Amygdala (tissue), 56 donors: ENCODE measurements around the gene FADS1.

Experiments
- DNase-seq, 56 donors: peaks; one replicate each; lab custom pipeline; 2025; lab: John Stamatoyannopoulos, UW

Gene FADS1

DNA sequence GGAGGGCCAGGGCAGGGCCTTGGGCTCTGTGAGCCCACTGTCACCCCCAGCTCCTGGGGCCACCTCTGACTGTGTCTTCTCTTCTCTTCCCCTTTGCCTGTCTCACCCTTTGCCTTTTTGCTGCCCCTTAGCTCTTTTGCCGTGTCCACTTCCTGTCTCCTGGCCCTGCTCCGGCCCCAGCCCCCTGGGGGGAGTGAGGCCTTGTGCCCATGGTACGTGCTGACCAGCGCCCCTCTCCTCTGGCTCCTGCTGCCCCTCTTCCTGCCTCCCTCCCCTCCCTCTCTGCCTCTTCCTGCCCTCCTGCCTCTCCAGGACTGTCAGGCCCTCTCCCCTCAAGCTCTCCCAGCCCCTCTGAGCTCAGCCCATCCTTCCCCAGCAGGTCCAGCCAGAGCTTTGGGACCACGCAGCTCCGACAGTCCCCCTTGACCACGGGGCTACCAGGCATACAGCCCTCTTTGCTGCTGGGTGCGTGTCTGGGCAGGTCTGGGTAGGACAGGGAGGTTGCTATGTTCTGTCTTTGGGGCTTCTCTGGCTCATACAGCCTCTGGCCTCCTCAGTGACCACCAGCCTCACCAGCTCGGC is 36.1 kb downstream of the FADS1 start:
- no peak for DNase-seq

DNA sequence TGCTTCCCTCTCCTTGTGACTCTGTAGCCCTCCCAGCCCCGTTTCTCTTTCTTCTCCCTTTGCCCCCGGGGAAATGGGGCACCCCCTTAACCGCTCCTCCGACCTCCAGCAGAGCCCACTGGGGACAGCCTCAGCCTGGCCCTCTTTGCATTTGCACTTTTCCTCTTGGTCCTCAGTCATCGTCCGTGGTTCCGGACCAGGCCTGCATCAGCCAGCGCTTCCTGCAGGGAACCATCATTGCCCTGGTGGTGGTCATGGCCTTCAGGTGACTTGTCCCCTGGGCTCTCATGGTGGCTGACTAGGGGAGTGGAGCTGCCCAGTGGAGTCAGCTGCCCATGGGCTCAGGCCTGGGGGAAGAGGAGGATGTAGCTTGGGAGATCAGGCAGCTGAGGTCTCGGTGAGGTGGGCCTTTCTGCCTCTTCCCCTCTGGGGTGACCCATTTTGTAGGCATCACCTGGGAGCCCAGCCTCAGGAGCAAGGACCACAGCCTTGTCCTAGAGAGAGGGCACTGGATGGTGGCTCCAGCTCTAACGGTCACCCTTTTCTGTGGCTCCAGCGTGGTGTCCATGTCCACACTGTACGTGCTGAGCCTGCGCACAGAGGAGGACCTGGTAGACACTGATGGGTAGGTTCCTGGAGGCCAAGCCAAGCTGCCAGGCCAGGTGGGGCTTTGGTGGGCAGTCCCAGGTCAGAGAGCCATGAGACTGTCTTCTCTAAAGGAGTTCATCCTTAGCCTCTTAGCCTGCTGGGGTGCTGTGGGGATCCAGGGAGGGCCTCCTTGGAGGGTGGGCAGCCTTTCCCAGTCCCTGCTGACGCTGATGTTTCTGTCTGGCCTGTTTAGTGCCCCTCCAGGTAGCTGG is 36.9 kb downstream of the FADS1 start:
- DNase-seq, result no peak

DNA sequence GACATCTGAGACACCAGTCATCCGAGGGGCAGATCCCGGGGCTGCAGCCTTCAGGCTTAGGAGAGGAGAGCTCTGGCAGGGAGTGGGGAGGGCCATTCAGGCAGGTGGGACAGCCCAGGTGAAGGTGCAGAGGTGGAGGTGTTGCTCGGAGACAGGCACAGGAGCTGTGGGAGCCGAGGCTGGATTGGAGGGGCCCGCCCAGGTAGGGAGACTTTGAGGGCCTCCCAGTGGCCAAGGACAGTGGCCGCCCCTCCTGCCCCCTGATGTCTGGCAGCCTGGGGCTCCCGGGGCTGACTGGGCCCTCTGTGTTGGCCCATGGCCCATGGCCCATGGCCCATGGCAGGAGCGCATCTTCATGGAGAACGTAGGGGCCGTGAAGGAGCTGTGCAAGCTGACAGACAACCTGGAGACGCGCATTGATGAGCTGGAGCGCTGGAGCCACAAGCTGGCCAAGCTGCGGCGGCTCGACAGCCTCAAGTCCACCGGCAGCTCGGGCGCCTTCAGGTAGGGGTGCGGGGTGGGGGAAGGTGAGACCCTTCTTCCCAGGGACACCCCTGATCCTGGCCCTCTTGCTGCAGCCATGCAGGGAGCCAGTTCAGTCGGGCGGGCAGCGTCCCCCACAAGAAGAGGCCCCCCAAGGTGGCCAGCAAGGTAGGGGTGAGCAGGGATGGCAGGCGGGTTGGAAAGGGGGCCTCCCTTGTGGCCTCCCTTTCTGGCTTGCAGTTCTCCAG is 37.7 kb downstream of the FADS1 start:
- DNase-seq, result no peak

DNA sequence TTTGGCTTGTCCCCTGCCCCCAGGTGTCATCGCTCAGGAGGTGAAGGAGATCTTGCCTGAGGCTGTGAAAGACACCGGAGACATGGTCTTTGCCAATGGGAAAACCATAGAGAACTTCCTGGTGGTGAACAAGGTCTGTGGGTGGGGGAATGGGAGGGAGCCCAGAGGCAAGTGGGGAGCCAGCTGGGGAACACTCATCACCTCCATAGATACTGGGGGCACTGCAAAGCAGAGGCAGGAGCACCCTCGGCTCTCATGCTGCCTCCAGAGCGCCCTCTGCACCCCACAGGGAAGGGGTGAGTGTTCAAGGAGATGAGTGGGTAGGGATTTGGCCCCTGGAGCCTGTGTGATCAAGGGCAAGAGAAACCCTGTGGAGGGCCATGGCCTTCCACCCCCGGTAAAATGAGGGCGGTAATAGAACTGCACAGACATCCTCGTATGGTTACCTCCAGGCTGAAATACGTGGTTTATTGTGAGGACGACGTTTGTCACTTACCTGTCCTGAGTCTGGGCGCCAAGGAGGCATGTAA is 38.4 kb downstream of the FADS1 start:
- DNase-seq, result no peak

DNA sequence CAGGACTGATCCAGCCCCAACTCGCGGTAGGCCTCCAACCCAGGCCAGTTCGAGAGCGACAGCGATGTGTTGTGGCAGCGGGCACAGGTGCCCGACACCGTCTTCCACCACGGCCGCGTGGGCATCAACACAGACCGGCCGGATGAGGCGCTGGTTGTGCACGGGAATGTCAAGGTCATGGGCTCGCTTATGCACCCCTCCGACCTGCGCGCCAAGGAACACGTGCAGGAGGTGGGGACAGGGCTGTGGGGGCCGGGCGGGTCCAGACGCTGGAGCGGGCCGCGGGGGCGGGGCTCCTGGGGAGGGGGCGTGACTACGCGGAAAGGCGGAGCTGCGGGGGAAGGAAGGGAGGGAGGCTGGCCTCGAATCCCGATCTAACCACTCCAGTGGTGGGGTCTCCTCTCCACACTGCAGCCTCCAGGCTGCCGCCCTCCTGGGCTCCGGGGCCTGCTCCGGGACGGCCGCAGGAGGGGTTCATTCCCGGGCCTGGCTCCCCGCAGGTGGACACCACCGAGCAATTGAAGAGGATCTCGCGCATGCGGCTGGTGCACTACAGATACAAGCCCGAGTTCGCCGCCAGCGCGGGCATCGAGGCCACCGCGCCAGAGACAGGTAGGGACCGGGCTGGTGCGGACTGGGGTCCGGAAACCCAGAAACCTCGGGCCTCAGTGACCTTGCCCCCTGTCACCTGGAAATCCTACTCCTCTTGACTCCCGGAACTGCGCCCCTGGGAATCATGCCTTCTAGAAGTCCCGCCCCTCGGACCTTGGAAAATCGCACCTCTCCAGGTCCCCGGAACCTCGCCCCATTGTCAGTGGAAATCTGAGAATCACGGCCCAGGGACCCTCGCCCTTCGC is 39.3 kb downstream of the FADS1 start:
- DNase-seq, result peak in 18 of 56 donors; percentile 11 to 52 (median 34)

DNA sequence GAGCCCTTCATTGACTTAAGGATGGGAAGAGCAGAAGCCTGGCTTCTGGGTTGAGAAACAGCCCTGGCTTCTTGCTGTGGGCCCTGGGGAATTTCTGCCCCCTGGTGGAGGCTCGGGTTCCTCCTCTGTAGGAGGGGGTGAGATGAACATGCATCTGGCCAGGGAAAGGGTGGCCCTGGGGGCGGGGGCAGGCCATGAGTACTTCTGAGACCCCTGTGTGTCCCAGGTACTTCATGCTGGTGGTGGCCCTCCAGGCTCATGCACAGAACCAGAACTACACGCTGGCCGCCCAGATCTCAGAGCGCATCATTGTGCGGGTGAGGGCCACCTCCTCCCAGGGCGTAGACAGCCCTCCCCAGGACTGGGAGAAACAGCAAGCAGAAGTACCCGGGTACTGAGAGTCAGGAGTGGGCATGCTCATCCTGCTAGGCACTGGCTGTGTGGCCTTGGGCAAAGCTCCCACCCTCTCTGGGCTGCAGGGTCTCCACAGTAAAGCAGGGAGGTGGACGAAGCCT is 40.2 kb downstream of the FADS1 start:
- DNase-seq, result peak in 30 of 56 donors; percentile 13 to 74 (median 43)

DNA sequence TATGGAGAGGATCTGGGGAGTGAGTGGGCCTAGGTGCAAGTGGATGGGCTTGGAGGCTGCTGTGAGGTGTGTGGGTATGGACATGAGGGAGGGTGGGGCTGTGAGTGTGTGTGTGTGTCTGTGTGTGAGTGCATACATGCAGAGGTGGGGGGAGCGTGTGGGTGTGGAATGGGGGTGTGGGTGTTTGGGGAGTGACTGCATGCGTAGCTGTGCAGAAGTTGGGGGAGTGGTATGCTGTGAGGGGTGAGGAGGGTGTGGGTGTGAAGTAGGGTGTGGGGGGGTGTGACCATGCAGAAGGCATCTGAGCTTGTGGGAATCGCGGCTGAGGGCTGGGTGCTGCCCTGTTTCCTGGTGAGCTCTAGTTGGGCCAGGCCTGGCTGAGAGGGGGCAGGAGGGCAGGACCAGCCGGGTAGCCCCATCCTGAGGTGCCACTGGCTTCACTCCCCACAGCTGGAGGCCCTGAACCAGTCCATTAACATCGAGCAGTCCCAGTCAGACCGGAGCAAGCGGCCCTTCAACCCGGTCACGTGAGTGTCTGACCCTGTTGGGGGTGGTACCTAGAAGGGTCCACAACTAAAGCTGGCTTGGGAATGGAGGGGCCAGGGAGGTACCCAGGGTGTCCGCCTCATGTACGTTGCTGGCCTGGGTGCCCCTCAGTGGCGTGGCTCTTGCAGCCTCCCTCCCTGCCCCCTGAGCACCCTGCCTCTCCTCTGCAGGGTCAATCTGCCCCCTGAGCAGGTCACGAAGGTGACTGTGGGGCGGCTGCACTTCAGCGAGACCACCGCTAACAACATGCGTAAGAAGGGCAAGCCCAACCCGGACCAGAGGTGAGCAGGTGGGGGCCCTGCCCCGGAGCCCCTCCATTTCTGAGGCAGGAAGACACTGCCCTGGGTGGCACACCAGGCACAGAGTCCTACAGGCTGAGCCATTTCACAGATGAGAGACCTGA is 40.9 kb downstream of the FADS1 start:
- peak in 1 of 56 donors; percentile 20 for DNase-seq

DNA sequence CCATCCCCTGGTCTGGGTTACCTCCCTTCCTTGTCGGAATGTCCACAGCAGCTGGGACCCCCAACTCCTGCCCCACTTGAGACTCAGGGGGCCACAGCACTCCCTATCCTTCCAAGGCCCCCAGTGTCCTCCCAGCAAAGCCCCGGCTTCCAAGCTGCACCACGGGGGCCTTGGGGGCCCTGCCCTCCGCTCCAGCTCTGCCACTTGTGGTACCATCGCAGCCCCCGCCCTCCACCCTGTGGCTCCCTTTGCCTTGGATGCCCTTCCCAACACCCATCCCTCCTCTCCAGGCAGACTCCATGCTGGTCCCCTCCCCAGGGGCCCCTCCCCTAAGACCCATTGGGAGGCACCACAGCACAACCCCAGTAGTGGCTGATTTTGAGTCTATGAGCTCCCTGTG is 41.7 kb downstream of the FADS1 start:
- DNase-seq, result no peak

DNA sequence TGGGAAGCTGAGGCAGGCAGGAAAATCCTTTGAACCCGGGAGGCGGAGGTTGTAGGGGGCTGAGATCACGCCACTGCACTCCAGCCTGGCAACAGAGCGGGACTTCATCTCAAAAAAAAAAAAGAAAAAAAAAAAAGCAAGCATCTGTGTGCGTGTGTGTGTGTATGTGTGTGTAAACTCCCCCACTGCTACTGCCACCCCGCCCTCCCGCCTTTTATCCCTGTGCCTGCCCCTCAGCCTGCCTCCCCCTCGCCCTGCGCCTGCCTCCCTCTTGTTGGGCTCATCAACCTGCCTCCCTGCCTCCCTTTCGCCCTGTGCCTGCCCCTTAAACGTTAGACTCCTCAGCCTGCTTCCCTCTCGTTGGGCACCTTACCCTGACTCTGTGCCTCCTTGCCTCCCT is 42.4 kb downstream of the FADS1 start:
- peak in 1 of 56 donors; percentile 21 for DNase-seq

DNA sequence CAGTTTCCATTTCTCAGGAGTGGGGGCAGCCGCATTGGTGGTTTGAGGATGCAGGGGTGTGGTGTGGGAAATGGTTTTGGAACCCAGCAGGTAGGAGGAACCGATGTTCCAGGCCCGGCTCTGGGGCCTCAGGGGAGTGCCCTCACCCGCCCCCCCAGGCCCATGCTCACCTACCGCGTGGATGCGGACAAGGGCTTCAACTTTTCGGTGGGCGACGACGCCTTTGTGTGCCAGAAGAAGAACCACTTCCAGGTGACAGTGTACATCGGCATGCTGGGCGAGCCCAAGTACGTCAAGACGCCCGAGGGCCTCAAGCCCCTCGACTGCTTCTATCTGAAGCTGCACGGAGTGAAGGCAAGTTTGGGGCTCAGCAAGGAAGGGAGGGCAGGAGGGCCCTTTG is 43.0 kb downstream of the FADS1 start:
- DNase-seq, result no peak

DNA sequence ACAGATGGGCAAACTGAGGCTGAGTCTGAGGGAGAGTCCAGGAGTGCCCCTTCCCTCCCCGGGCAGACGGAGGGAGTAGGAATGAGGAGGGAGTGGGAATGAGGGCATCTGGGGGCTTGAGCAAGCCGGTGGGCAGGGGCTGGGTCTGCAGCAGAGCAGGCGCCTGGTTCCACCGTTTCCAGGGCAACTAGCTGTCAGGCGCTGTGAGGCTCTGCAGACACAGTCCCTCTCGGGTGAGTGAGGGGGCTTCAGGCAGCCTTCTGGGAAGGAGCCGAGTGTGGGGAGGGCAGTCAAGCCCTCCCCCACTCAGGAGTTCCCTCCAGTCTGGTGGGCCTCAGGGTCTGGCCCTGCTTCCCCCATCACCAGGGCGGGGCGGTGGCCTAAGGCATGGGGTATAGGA is 43.4 kb downstream of the FADS1 start:
- DNase-seq, result no peak

DNA sequence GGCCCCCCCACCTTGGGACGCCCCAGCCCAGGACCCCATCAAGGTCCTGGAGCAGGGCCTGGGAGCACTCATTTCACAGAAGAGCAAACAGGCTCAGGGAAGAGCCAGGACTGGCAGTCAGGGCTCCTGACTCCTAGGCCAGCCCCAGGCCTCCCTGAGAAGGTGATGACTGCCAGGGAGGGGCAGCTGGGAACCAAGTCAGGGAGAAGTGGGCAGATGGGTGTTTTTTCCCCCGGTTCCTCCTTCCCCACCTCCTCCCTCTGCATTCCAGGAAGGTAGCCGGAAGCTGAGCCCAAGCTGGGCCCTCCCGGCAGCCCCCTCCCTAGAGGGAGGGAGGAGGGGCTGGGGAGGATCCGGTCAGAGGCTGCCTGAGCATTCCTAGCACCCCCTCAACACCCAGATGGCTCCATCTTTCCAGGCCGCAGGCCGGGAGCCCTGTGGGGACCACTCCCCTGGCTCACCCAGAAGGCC is 44.8 kb downstream of the FADS1 start:
- DNase-seq, result no peak

DNA sequence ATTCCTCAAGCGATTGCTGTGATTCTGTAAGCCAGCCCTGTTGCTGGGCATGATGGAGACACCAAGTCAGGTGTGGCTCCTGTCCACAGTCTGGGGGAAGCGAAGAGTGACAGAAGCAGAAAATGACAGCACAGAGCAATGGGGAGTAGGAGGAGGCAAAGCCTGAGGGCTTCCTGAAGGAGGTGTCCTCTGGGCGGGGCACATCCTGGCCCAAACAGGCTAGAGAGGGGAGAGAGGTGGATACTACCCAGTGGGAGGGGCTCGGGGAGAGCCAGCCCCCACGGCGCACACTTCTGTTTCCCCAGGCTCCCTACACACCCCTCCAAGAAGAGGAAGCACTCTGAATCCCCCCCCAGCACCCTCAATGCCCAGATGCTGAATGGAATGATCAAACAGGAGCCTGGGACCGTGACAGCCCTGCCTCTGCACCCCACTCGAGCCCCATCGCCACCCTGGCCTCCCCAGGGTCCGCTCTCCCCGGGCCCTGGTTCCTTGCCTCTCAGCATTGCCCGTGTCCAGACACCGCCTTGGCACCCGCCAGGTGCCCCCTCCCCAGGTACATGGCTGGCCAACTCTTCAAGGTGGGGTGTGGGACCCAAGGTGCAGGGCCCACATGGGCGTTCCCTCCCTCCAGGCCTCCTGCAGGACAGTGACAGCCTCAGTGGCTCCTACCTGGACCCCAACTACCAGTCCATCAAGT is 45.5 kb downstream of the FADS1 start:
- no peak for DNase-seq

DNA sequence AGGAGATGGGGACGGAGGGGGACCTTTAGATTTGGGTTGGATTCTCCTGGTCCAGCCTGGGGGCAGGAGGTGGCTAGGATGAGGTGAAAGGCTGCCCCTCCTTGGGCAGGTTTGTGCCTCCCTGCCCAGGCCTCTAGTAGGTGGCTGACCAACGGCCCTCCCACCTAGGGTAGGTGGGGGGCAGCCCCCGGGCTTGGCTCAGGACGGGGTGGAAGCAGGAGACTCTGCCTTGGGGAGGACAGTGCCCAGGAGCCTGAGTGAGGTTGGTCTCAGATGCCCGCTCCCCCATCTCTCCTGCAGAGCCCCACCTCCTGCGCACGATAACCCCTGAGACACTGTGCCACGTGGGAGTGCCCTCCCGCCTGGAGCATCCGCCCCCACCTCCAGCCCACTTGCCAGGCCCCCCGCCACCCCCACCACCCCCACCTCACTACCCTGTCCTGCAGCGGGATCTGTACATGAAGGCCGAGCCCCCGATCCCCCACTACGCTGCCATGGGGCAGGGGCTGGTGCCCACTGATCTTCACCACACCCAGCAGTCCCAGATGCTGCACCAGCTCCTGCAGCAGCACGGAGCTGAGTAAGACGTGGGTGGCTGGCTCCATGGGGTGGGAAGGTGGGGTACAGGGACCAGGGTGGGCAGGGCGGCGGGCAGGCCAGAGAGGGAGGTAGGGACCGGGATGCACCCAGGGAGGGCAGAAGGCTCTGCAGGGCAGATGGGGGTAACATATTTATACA is 46.7 kb downstream of the FADS1 start:
- DNase-seq, result no peak

DNA sequence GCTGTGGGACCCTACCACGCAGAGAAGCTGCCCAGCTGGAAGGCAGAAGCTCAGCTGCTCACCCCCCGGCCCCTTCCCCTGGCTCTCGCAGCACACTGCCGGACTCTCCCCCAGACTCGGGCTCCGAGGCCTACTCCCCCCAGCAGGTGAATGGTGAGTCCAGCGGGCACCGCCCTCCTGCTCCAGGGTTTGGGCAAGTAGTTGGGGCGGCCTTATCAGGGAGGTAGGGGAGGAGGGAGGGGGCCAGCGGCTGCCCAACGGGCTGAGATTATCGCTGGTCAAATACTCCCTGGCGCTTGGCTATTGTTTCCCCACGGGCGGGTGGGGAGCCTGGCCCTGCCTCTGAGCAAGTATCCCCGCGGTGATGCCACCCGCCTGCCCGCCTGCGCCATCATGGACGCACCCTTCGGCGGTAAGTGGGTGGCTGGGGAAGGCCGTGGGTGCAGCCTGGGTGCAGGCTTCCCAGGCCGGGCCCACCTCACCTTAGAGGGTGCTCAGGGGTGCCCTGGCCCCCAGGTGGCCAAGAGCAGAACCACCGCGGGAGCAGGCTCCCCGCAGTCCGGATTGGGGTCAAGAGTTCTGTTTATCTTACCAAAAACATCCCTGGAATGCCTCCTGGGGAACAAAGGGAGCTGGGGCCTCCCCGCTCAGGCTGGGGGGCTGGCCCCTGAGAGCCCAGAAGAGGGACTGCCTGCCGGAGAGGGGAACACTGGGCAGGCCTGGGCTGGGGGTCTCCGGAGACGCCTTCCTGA is 47.5 kb downstream of the FADS1 start:
- no peak for DNase-seq

DNA sequence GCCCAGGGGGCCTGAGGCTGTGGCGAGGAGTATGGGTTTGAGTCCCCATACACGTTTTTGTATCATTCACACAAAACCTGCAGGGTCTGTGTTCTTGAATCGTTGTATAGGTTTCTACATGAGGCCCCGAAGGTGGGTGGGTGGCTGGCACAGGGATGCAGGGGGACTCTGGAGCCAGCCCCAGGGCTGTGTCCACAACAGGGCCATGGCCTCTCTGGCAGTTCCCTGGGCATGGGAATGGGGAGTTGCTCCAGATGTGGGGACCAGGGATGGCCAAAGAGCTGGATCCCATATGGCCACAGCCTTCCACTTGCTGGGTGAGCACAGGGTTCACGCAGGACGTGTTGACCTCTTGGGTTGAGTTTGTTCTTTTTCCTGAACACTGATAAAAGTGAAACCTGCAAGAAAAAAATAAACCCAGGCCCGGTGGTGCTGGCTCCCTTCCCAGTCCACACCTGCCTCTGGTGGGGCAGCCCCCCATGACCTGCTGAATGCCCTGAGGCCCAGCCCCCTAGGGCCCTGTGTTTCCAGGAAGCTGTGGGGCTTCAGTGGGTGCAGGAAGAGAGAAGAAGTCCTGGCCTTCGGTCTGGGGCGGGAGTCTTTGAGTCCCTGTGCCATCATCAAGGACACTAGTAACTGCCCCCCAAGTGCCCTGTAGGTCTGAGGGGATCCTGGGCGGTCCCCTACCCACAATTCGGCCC is 48.3 kb downstream of the FADS1 start:
- DNase-seq, result no peak
